ENCODE measurements around the gene CCDC40. TPM values are rescaled to one million over a fixed set of nuclear protein-coding genes. Genes with fewer than 3 reads are reported as not detected.

The CCDC40 gene
- total and polyA plus RNA-seq, 2 of the 13 experiments (the other 11 are each of a cell fraction or from before 2014, with no cell fraction given) = 4.1 to 5.5 TPM

GRCh38 chr17:80024206-80024972, 12.1 kb upstream of the CCDC40 start (continued):
- TF ChIP-seq ZNF280D (CRISPR knock-in tag; IDR thresholded peaks at IDR 0.05) (0 out of 2 replicates have a peak, but pooled peaks have one; percentile 14), SRSF1 (optimal IDR thresholded peaks at IDR 0.05; ENCODE audit: low read depth, low read length) (no peak), ZNF691 (CRISPR knock-in tag; IDR thresholded peaks at IDR 0.05; ENCODE audit: borderline replicate concordance, low read depth) (peak; percentile 57; the same call in 1 of the 2 replicates), SMAD9 (CRISPR knock-in tag; IDR thresholded peaks at IDR 0.05) (no peak), ZNF17 (CRISPR knock-in tag; IDR thresholded peaks at IDR 0.05) (no peak), PRDM10 (CRISPR knock-in tag; IDR thresholded peaks at IDR 0.05; ENCODE audit: low read depth) (no peak), DR1 (CRISPR knock-in tag; IDR thresholded peaks at IDR 0.05) (no peak), SP2 (CRISPR knock-in tag; IDR thresholded peaks at IDR 0.05) (no peak), MAX (IDR thresholded peaks at IDR 0.05) (no peak; the same call in 1 of the 2 replicates), MEIS2 (CRISPR knock-in tag; IDR thresholded peaks at IDR 0.05) (no peak), ZSCAN12 (CRISPR knock-in tag; IDR thresholded peaks at IDR 0.05) (no peak), ZZZ3 (CRISPR knock-in tag; IDR thresholded peaks at IDR 0.05; ENCODE audit: borderline replicate concordance) (no peak), RBFOX2 (IDR thresholded peaks at IDR 0.05; ENCODE audit: low read depth, low read length) (no peak), STAT5B (CRISPR knock-in tag; IDR thresholded peaks at IDR 0.05) (no peak), ZSCAN29 (CRISPR knock-in tag; conservative IDR thresholded peaks at IDR 0.05) (no peak), SP1 (IDR thresholded peaks at IDR 0.05) (no peak), SP1 (CRISPR knock-in tag; IDR thresholded peaks at IDR 0.05) (no peak), POLR2A (IDR thresholded peaks at IDR 0.05; ENCODE audit: insufficient read depth in 1 of 2, low read depth in 2 of 2, low read length in 2 of 2) (no peak), CHD4 (IDR thresholded peaks at IDR 0.05; ENCODE audit: borderline replicate concordance, low read length) (peak; percentile 78; the same call in 1 of the 2 replicates), ZNF549 (CRISPR knock-in tag; IDR thresholded peaks at IDR 0.05) (no peak)
- TF ChIP-seq, protein P1, sequence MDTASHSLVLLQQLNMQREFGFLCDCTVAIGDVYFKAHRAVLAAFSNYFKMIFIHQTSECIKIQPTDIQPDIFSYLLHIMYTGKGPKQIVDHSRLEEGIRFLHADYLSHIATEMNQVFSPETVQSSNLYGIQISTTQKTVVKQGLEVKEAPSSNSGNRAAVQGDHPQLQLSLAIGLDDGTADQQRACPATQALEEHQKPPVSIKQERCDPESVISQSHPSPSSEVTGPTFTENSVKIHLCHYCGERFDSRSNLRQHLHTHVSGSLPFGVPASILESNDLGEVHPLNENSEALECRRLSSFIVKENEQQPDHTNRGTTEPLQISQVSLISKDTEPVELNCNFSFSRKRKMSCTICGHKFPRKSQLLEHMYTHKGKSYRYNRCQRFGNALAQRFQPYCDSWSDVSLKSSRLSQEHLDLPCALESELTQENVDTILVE (CRISPR knock-in tag; IDR thresholded peaks at IDR 0.05) = no peak
